Stimulated activated CD4-positive, alpha-beta T cell treated with anti-CD3 and anti-CD28 coated beads, Interleukin-1b, Interleukin-23, amount 100 ng/mL, for 24 hours (primary cell): ENCODE results near the gene ENTR1.

Experiments
- DNase-seq, 4 experiments: peaks; one replicate each; pipeline ENCODE4 v3.0.0-alpha.2; 2020; ENCODE audit warnings: low read depth in 4 of 4, low spot score in 1 of 4

Gene ENTR1

DNA sequence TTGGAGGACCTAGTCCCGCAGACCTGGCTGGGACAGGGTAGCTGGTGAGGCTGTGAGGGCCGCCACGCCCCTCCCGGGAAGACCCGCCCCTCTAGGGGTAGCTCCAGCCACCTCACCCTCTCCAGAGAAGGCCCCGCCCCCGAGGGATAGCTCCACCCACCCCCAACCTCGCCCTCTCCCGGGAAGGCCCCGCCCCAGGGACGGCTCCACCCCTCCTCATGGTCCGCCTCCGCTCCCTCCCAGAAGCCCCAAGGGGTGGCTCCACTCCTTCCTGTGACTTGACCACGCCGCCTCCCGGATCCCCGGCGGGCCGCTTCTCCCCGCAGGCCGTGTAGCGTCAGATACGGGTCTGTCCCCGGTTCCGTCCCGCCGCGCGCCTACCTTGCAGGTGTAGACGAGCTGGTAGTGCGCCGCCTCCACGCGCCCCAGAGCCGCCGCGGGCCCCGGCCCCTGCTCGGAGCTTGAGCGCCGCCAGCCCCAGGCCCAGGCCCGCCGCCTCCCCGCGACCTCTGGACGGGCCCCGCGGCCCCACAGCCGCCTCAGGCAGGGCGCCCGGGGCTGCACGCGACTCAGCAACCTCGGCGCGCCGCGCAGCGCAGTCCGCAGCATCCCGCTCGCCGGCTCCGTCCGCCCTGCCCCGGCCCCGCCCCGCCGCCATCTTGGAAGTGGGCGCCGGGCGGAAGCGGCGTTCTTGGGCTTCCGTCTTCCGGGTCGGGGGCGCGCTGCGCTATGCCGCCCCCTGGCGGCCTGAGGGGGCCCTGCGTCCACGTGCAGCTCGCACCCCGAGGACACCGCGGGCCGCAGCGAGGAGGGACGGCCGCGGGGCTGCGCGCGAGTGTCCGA, 47.1 kb downstream of the ENTR1 start, which contains the start of gene DNLZ:
TSS of gene DNLZ (minus strand) at position 639 of the 843 bp plus-strand sequence. CDS start at position 609, 30 bp downstream.
- DNase-seq, result peak; percentile 88 to 98 (median 96)

DNA sequence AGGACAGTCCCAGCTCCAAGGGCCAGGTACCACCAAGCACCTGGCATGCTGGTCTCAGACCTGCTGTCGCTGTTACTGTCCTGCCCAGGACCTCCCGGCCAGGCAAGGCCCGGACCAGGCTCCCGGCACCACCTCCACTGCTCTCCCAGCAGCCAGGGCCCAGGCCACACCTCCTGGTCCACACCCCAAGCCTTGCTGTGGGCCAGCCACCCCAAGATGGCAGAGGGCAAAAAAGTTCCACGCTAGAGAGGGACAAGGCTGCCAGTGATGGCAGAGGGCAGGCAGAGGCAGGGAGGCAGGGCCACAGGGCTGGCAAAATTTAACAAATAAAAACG, 48.0 kb downstream of the ENTR1 start:
- DNase-seq, result no peak

DNA sequence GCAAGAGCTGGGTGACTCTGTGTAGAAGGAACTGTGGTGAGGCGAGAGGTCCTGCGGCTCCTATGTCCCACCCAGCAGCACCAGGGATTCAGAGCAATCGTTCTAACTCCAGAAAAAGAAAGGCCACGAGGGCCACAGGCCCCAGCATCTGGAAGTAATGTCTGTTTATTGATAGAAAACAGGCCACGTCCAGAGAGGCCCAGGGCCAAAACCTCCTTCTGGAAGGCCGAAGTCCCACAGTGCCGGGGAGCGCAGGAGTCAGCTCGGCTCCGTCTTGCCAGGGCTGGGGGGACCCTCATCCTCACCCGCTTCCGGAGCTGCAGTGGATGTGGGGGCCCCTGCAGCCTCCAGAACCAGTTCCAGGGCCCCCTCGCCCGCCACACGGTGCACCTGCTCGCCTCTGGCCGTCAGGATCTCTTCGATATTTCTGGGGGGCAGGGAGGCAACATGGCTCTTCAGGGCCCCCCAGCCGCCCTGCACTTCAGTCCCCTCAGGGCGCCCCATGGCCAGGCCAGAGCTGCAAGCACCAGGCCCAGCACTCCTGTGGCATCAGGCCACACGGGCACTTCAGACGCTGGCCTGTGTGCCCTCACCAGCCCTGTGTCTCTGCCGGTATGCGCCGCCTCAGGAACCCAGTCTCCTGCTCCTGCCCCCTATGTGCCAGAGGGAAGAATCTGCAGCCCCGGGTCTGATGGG, 48.5 kb downstream of the ENTR1 start:
- DNase-seq, result no peak

DNA sequence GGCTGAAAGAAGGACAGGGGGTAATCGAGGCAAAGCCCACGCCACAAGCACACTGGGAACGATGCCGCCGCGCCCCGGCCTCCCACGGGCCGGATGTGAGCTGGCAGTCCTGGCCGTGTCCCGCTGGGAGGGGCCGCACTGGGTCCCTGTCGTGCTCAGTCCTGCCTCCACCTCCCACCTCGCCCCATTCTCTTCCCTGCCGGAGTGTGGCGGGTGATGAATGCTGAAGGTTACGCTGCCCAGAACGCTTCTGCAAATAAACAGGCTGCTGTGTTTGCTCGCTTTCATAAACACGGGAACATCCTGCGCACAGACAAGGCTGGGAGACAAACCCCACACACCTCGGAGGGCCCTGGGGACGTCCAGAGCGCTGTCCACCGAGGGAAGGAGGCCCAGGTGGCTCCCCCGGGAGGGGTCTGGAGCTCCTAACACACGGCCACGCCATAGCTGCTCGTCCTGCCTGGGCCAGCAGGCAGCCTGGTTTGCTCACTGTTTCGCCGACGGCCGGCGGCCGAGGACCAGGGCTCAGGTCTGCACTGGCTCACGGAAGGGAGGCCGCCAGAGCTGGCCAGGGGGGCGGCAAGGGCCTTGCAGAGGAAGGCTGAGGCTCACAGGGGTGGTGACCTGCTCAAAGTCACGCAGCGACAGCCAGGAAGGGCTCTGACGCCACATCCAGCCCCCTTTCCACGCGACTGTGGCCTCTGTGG, 49.2 kb downstream of the ENTR1 start:
- DNase-seq, result no peak

DNA sequence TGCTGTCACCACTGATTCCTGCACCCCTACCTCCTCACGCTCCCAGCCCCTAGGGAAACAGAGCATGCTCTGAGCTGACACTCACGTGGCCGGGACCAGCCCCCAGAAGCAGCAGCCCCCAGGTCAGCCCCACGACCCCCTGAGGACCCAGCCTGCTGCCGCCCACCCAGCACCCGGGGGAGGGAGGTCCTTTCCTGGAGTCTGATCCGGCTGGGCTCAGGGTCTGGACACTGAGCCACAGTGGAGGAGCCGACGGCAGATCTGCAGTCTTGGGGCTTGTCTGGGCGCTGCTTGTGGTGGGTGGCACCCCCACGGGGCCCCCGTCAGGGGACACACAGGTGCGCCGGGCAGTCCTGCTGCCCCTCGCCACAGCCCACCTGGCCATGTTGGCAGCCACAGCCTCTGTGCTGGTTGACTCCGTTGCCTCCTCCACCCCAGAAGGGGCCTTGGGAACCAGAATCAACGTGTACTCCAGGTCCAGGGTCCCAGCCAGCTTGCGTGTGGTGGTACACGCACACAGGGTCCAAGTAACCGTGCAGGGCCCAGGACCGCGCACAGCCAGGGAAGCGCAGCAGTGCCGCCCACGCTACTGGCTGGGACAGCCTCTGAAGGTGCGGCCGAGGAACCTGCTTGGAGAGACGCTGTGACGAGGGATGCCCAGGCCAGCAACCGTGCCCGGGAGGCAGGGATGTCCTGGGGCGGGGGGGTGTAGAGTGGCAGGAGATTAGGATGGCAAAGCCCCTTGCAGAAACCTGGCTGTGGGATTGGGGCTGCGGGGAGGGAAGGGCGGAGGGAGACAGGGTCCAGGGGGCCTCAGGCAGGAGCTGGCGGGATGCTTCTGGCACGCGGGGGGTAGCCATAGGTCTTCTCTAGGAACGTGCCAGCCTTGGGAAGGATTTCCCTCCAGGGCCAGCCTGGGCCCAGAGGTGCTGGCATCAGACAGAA, 50.4 kb downstream of the ENTR1 start:
- DNase-seq, result no peak

DNA sequence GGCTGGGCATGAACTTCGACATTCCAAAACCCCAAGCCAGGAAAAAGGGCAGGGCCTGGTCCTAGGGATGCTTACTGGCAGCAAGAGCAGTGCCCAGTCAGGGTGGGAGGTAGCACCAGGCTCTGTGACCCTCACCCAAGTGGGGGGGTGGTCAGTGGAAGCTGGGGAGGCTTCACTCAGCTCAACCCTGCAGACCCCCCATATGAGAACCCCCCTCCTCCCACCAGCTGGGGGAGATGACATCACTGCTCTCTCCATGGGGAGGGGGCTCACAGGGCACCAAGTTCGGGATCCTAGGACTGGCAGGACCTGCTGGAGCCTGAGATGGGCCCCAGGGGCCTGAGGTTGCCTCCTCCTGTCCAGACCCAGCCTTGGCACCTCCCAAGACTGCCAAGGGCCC, 51.5 kb downstream of the ENTR1 start:
- DNase-seq, result no peak

DNA sequence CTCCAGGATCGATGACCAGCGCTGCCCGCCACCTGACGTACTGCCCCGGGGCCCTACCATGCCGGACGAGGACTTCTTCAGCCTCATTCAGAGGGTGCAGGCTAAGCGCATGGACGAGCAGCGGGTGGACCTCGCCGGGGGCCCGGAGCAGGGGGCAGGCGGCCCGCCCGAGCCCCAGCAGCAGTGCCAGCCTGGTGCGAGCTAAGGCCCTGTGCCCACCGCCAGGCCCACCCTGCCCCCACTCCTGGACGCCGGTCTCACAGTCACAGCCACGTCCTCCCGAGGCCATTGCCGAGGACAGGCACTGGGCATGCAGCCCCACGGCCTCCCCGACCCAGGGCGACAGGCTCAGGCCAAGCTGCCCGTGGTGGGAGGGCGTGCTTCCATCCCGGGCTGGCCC, 52.4 kb downstream of the ENTR1 start:
- DNase-seq, result no peak

DNA sequence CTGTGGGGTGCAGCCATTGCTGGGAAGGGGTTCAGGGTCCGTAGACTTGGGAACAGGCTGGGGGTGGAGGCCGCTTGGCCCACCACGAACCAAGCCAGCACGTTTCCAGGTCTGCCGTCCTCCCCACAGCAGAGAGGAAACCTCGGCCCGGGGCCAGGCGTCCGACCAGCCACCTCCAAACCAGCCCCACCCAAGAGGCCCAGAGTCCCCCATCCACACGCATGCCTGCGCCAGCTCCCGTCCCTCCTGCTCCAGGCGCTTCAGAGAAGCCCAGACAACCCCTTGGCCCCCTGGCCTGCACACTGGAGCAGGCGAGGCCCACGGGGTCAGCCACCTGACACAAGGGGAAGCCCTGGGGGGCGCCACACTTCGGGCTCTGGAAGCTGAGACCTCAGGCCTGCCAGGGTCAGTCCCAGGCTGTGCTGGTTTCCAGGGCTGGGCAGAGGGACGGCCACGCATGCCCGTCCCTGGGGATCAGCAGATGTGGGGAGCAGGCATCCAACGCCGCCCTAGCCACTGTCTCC, 53.1 kb downstream of the ENTR1 start:
- DNase-seq, result no peak

DNA sequence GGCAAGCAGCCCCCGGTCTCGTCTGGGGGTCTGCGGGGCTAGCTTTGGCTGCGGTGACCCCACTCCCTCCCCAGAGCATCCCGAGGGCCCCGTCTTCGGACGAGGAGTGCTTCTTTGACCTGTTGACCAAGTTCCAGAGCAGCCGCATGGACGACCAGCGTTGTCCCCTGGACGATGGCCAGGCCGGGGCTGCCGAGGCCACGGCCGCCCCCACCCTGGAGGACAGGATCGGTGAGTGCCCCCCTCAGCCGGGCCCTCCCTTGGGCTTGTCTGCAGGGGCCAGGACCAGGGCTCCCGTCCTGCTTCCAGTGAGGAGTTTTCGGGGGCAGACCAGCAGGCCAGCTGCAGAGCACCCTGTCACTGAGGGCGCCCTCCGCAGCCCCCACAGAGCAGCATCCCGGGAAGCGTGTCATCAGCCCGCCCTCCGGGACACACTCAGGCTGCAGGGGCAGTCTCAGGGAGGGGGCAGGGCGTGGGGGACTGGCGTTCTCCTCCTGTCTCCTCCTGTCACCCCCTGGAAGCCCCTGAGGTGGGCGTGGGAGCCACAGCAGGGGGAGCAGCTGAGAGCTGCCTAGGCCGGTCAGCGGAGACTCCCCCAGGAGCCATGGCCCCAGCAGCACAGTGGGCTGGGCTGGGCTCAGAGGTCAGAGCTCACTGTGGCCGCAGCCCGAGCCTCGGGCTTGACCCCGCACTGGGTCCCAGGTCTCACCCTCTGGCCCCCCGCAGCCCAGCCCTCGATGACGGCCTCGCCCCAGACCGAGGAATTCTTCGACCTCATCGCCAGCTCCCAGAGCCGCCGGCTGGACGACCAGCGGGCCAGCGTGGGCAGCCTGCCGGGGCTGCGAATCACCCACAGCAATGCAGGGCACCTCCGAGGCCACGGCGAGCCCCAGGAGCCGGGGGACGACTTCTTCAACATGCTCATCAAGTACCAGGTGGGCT, 54.5 kb downstream of the ENTR1 start:
- DNase-seq, result no peak

DNA sequence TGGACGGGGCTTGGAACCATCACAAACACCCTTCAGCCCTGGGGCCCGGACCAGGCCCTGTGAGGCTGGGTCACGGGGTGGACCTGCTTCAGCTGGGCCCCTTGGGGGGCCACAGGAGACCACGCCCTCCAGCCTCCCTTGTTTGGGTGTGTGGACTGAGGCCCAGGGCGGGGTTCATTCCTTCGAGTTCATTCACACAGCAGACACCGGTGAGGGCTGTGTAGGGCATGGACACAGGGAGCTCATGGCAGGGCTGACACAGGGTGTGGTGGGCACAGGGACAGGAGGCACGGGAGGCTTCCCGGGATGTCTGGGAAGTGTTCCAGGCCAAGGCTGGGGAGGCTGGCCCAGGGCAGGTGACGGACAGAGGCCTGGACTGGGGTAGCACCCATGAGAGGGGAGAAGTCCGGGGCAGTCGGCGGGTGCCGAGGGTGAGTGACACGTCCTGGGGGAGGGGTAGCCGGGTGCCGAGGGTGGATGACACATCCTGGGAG, 55.8 kb downstream of the ENTR1 start:
- DNase-seq, result no peak

DNA sequence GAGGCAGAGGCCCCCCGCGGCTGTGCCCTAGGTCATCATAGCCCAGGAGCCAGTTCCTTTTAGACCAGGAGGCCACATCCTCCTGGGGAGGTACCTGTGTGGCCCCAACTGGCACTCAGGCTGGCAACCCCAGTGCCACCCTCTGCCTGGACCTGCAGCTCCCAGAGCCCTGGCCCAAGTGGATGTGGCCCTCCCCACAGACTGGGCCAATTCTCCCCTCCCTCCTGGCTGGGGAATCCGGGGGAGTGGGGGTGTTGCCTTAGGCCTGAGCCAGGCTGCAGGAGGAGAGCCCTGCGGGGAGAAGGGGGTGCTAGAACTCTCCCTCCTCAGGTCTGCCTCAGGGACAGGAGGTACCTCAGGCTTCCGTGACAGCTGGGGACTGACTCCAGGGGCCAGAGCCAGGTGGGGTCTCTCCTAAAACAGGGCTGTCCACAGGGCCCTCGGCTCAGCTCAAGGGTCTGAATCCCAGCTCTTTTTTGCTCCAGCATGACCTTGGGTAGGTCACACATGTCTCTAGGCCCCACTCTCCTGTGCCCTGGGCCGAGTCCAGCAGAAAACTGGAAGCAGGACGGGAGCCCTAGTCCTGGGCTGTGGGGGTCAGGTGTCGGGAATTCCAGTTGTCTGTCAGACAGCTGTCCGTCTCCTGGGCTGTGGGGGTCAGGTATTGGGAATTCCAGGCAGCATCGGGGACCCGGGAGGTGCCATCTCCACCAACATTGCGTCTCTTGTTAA, 56.5 kb downstream of the ENTR1 start:
- no peak for DNase-seq

DNA sequence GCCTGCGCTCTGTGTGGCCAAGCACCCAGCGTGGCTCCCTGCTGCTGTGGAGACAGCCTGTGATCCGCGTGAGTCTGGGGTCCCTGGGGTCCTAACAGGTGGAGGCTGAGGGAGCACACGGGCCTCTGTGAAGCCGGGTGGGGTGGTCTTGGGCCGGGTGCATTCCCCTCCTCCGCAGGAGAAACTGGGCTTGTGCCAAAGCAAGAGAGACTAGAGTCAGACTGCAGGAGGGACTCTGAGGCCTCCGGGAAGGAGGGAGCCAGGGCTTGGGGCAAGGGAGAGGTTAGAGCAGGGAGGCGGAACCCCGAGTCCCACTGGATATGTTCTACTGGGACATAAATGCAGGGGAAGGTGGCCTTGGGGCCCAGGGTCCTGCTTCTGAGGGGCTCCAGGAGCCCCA, 57.3 kb downstream of the ENTR1 start:
- DNase-seq, result no peak

DNA sequence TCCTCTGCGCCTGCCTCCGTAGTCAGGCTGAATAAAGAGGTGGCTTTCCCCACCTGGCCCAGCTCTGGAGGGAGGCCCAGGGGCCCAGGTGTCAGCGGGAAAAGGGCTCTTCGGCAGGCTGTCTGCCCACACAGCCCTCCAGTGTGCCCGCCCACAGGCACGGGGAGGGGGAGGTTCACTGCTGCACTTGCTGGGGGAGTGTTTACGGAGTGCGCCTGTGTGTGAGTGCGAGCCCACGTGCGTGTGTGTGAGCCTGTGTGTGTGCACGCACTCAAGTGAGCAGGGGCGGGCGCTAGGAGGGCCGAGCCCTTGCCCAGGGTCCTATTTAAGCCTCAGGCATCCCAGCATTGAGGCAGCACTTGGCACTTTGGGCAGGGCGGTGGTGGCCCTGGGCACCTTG, 57.7 kb downstream of the ENTR1 start:
- no peak for DNase-seq
